NOMO-1 (cell line): ENCODE measurements around the gene NKX2-2.

Source experiments
- DNase-seq, 2 experiments: peaks; one replicate each; lab custom pipeline; 2025; ENCODE audit not compliant: unreplicated experiment in 2 of 2; lab: John Stamatoyannopoulos, UW

Gene NKX2-2

GRCh38 chr20:21513881-21514540, at the start of gene NKX2-2:
TSS of gene NKX2-2 (minus strand) at chr20:21514064. CDS start at chr20:21513669, 395 bp downstream.
- DNase-seq: no peak

GRCh38 chr20:21562656-21563055, 48.8 kb upstream of the NKX2-2 start:
- DNase-seq: no peak

- DNase-seq: no peak
Measured at GRCh38 chr20:21559305-21559704, 45.4 kb upstream of the NKX2-2 start.

DNA sequence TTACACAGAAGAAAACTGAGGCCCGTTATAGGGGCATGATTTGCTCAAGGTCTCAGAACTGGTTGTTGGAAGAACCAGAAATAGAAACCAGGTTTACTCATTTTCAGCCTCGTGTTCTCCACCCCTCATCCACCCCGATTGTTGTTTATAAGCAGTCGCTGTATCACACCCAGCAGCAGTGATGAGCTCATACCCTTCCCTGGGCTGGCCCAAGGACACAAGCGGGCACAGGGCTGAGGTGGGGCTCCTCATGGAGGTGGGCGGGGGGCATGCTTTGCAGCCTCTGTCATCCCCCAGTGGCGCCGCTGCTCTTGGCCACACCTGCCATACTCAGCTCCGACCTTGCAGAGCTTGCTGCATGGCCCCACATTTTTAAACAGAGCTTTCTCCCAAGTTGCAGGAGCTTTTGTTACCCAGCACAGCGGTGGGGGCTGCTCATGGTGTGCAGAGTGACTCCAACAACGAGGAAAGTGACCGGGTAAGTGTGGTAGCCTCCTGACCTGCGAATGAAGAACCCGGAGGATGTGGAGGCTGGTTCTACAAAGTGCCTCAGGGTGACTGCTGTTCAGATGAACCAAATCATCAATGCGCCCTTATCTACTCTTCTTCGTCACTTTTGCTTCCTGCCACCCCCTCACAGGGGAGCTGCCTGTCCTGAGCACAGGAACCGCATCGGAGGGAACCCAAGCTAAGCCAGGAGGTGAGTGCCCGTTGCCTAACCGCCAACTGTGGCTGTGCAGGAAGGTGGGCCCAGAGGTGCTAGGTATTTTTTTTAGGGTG, 43.6 kb upstream of the NKX2-2 start:
- no peak for DNase-seq

DNA sequence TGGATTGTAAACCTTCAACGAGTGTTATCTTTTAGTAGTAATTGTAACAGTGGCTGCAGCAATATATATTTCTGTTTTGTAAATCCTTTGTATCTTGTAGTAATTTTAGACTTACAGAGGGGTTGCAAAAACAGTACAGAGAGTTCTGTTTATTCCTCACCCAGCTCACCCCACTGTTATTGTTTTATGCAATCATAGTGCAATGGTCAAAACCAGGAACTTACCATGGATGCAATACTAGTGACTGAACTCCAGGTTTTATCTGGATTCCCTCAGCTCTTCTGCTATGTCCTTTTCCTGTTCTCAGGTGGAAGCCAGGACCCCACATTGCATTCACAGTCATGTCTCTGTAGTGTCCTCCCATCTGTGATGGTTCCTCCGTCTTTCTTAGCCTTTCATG, 42.5 kb upstream of the NKX2-2 start:
- DNase-seq: no peak

- no peak for DNase-seq
Measured at GRCh38 chr20:21555470-21556120, 41.7 kb upstream of the NKX2-2 start.

GRCh38 chr20:21554985-21555384, 41.1 kb upstream of the NKX2-2 start:
- DNase-seq: no peak

- no peak for DNase-seq
Measured at GRCh38 chr20:21554376-21554890, 40.6 kb upstream of the NKX2-2 start.

DNA sequence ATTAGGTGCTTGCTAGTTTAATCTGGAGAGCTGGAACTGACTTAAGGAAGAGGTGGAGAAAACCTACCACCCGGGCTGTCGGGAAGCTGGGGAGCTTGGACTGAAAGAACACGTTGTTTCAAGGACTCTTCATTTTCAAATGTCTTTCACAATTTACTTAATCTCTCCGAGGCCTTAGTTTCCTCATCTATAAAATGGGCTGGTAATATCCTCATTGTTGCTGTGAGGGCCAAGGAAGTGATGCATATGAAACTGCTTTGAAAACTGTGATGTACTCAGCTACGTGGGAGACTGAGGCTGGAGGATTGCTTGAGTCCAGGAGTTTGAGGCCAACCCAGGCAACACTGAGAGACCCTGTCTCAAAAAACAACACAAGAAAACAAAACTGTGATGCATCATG, 36.7 kb upstream of the NKX2-2 start:
- no peak for DNase-seq

GRCh38 chr20:21548390-21549035, 34.6 kb upstream of the NKX2-2 start:
- DNase-seq: no peak

DNA sequence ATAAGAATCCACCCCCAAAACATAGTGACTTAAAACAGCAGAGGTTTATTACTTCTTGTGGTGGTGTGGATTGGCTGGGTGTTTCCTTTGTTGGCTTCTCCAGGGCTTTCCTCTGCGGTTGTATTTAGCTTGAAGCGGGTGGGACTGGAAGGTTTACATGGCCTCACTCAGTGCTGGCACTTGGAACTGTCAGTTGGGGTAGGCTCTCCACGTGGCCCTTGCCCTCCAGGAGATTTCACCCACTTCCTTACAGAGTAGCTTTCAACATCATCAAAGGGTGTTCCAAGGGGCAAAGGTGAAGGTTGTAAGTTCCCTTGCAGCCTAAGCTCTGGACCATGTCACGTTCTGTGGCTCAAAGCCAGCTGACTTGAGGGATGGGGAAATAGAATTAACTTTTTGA, 32.5 kb upstream of the NKX2-2 start:
- DNase-seq: no peak

- no peak for DNase-seq
Measured at GRCh38 chr20:21539512-21539911, 25.6 kb upstream of the NKX2-2 start.

GRCh38 chr20:21534886-21535285, 21.0 kb upstream of the NKX2-2 start:
- no peak for DNase-seq

- DNase-seq: no peak
Measured at GRCh38 chr20:21534453-21534852, 20.6 kb upstream of the NKX2-2 start.

DNA sequence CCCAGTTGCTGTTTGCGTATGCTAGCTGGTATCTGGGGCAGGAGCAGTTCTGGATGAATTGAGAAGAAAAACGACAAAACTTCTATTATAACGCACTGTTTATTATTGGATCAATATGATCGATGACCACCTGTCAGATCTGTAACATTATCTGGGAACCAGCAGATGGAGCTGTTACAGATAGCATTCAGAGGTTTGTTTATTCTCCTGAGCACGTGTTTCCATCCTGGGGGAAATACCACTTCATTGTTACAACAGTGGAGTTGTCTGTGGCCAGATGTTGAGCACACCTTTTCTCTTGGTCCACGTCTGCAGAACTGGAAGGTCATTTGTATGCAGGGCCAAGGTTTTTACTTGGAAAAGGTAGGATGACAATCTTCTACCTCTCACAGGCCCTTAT, 16.0 kb upstream of the NKX2-2 start:
- DNase-seq: no peak

- no peak for DNase-seq
Measured at GRCh38 chr20:21528870-21529269, 15.0 kb upstream of the NKX2-2 start.

DNA sequence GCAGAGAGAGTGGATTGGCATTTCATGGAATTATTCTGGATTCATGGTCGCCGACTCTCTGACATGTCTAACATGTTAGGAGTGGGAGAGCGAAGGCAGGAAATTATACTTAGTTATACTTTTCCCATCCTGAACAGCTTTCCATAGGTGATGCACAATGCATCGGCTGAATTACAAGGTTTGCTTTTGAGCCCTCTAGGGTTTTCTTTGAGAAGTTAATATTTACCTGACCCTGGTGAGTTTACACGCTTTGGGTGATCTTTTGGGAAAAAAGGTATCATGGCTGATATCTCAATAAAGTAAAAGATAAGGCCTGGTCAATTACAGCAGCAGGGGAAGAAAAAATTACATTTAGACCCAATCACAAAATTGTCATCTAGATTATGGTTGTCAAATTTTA, 14.0 kb upstream of the NKX2-2 start:
- DNase-seq: no peak

DNA sequence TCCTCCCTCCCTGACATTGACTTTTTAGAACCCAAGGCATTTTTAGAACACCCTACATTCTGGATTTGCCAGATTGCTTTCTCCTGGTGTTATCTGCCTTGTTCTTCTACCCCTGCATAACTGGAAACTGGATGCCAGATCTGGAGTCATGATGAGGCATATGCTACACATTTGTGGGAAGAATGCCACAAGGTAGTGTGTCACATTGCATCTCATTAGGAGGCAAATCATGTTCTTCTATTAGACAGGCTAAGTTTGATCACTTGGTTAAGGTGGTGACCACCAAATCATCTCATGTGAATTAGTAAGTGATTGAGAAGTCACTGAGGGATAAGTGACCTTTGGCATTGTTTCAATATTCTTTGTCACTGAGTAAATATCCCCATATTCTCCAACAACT, 12.9 kb upstream of the NKX2-2 start:
- DNase-seq: no peak

GRCh38 chr20:21523895-21524294, 10.0 kb upstream of the NKX2-2 start:
- DNase-seq: no peak

- DNase-seq: no peak
Measured at GRCh38 chr20:21523281-21523868, 9.5 kb upstream of the NKX2-2 start.
